AG04450 (cell line): Measurements from ENCODE around the gene KNL1. TPM values are rescaled to one million over a fixed set of nuclear protein-coding genes. Genes with fewer than 3 reads are reported as not detected.

ENCODE experiments used
- CTCF ChIA-PET: fragments of 300-600, 350-600 bp; formaldehyde crosslinking; extraction: SDS; loops from one replicate; lab custom pipeline; 2022; ENCODE audit warnings: antibody characterized with exemption, inconsistent platforms; lab: Charles Lee
- POLR2A ChIA-PET: fragments of 350-600 bp; formaldehyde crosslinking; extraction: SDS; loops from one replicate; lab custom pipeline; 2021; ENCODE audit warnings: antibody characterized with exemption, inconsistent platforms; lab: Yijun Ruan, JAX
- DNase-seq: peaks from one replicate; pipeline ENCODE4 v3.0.0-alpha.2; 2011; ENCODE audit warnings: low read depth, low spot score
- H3K27ac ChIP-seq: one replicate; pipeline ENCODE4 v1.5.1; 2012; ENCODE audit warnings: low read depth, low read length, control low read depth
- H3K27me3 ChIP-seq: one replicate; pipeline ENCODE4 v1.6.0; 2012; ENCODE audit warnings: low read length; ENCODE audit not compliant: control insufficient read depth, insufficient read depth
- H3K4me3 ChIP-seq: 2 replicates; pipeline ENCODE4 v1.5.1; 2011; ENCODE audit warnings: mild to moderate bottlenecking, low read depth, low read length, control low read depth
- H3K9me3 ChIP-seq: 2 replicates; pipeline ENCODE4 v1.5.1; 2012; ENCODE audit warnings: low read length; ENCODE audit not compliant: control insufficient read depth, insufficient read depth
- polyA plus RNA-seq: library from polyadenylated mRNA; depleted of rRNA; stranded (reverse); fragments of >200 nt; gene quantifications from 2 replicates; pipeline ENCODE4 v1.2.3, GENCODE V29; 2011
- TF ChIP-seq, protein P1 (sequence below): IDR thresholded peaks from 2 replicates; pipeline ENCODE4 v1.5.1; 2011; ENCODE audit warnings: low read depth, low read length, control low read depth, inconsistent platforms

The KNL1 gene
- polyA plus RNA-seq, 1 experiment, result 5.6 TPM

DNA sequence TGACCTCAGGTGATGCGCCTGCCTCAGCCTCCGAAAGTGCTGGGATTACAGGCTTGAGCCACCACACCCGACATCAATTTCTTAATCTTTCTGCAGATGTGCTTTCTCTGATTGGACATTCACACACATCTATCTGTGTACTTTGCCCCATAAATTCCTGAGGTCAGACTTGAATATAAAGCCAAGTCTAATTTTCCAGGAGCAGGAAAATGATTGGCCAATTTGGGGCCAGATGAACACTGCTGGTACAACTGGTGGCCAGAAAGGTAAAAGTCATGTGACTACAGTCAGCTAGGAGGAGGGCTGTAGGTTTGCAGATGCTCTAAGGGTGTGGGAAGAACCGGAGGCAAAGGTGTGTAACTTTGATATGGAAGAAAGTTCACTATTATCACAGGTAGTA lies 97.7 kb downstream of the KNL1 start:
- CTCF ChIA-PET, result interaction anchor here (0.6 kb wide), 1 partner anchor 12 kb away, joined by 3 read pairs; no protein-coding TSS in a partner anchor
- no peaks in the 10 kb centered on the region for H3K27me3 ChIP-seq
- TF ChIP-seq, protein P1, sequence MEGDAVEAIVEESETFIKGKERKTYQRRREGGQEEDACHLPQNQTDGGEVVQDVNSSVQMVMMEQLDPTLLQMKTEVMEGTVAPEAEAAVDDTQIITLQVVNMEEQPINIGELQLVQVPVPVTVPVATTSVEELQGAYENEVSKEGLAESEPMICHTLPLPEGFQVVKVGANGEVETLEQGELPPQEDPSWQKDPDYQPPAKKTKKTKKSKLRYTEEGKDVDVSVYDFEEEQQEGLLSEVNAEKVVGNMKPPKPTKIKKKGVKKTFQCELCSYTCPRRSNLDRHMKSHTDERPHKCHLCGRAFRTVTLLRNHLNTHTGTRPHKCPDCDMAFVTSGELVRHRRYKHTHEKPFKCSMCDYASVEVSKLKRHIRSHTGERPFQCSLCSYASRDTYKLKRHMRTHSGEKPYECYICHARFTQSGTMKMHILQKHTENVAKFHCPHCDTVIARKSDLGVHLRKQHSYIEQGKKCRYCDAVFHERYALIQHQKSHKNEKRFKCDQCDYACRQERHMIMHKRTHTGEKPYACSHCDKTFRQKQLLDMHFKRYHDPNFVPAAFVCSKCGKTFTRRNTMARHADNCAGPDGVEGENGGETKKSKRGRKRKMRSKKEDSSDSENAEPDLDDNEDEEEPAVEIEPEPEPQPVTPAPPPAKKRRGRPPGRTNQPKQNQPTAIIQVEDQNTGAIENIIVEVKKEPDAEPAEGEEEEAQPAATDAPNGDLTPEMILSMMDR, result no peak
- no peaks in the 10 kb centered on the region for H3K9me3 ChIP-seq
- POLR2A ChIA-PET, result no interaction called here
- no peak overlapping the region for H3K4me3 ChIP-seq
- DNase-seq, result no peak
- H3K27ac ChIP-seq, result no peak overlapping the region

DNA sequence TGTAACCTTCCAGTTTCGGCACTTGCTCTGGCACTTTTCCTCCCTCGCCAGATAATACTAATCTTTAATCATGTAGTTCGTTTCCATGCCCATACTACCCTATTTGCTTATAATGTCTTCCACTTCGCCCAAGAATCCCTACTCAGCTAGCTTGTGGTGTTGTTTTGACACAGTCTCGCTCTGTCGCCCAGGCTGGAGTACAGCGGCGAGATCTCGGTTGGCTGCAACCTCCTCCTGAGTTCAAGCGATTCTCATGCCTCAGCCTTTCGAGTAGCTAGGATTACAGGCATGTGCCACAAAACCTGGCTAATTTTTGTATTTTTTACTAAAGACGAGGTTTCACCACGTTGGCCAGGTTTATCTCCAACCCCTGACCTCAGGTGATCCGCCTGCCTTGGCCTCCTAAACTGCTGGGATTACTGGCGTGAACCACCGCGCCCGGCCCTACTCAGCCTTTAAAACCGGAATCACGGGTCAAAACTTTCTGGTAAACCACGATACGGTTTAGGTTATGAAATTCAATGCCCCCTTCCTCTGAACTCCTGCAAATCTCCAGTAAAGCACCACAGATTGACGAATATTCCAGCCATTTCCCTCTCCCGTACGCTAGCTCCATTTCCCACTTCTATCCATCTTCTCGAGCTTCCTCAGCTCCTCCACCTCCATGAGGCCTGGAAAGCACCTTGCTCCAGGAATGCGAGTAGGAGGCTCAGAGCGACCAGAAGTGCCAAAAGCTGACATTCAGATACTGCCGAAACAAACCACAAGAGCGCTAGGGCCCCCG lies 100.0 kb downstream of the KNL1 start:
- DNase-seq, result no peak
- H3K9me3 ChIP-seq, result no peaks in the 10 kb centered on the region
- peak overlapping the region; percentile 97 for H3K4me3 ChIP-seq
- CTCF ChIA-PET, result interaction anchor here (1.3 to 2.7 kb wide), 2 partner anchors 198 to 201 kb away, joined by 4 to 10 read pairs; partner anchors contain the start of gene VPS18
- POLR2A ChIA-PET, result interaction anchor here (0.5 to 1.7 kb wide), 7 partner anchors 38 to 200 kb away, joined by 3 to 13 read pairs (median 4); partner anchors contain the start of genes GCHFR, RPUSD2 and VPS18
- H3K27me3 ChIP-seq, result no peaks in the 10 kb centered on the region
- TF ChIP-seq, protein P1, result no peak; the same call in 1 of the 2 replicates
- H3K27ac ChIP-seq, result peak overlapping the region; percentile 100

DNA sequence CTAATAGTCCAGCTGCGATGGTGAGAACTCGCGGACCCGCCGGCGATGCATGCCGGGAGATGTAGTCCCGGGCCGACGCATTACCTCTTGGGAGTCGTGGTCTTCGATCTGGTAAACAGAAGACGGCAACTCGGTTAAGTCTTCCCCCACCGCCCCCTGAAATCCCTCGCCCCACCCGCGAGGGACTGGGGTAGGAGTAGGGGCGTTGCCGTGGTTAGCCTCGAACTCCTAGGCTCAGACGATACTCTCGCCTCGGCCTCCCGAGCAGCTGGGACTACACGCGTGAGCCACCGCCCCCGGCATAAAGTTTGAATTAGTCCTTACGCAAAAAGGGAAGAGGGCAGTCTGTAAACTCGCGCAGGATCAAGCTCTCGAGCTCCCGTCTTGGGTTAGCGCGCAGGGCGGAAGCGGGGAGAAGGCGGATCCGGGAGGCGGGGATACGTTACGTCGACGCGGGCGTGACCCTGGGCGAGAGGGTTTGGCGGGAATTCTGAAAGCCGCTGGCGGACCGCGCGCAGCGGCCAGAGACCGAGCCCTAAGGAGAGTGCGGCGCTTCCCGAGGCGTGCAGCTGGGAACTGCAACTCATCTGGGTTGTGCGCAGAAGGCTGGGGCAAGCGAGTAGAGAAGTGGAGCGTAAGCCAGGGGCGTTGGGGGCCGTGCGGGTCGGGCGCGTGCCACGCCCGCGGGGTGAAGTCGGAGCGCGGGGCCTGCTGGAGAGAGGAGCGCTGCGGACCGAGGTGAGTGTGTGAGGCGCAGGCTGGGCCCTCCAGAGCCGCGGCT lies 100.8 kb downstream of the KNL1 start, which contains the start of gene RAD51:
Gene RAD51, plus strand, starts transcription at position 487 of the 781 bp plus-strand sequence. CDS start 3,585 bp downstream, outside the sequence.
- ChIA-PET CTCF (interaction anchor here (1.3 to 2.7 kb wide), 2 partner anchors 197 to 200 kb away, joined by 4 to 10 read pairs; partner anchors contain the start of gene VPS18), POLR2A (interaction anchor here (0.5 to 1.7 kb wide), 8 partner anchors 39 to 200 kb away, joined by 3 to 13 read pairs (median 4); partner anchors contain the start of genes GCHFR, RPUSD2 and VPS18)
- TF ChIP-seq, protein P1, result no peak
- Histone ChIP-seq H3K9me3 (no peaks in the 10 kb centered on the region), H3K27me3 (no peaks in the 10 kb centered on the region), H3K4me3 (peak within 1 kb of the TSS; percentile 97), H3K27ac (peak within 1 kb of the TSS; percentile 100)
- peak; percentile 84 for DNase-seq

DNA sequence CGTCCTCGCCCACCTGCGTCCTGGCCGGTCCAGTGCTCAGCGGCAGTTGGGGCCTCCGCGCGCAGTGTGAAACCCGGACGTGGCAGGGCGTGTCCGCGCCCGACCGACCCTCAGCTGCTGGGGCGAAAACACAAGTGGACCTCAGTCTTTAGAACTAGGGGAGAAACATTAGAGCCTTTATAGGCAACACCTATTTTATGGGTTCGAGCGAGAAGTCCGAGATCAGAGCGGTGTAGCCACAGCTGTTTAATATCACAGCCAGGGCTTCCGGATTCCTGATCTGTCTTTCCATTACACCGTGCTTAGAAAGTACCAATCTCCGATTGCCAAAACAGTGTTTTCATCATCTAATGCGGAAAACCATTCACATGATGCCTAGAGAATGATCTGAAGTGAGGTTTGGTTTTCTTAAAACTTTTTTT lies 101.4 kb downstream of the KNL1 start:
- Histone ChIP-seq H3K27me3 (no peaks in the 10 kb centered on the region), H3K27ac (peak overlapping the region; percentile 100), H3K4me3 (peak overlapping the region; percentile 97), H3K9me3 (no peaks in the 10 kb centered on the region)
- CTCF ChIA-PET, result interaction anchor here (2.7 kb wide), 1 partner anchor 197 kb away, joined by 10 read pairs; no protein-coding TSS in a partner anchor
- POLR2A ChIA-PET, result interaction anchor here (1.1 to 1.7 kb wide), 4 partner anchors 106 to 199 kb away, joined by 3 to 4 read pairs (median 4); partner anchors contain the start of genes RPUSD2 and VPS18
- TF ChIP-seq, protein P1, result no peak
- no peak for DNase-seq
